ENCODE measurements around the gene BAIAP2. TPM values are rescaled to one million over a fixed set of nuclear protein-coding genes. Genes with fewer than 3 reads are reported as not detected.

The BAIAP2 gene
- total RNA-seq, 1 donor from 2014 or later: 51.4 TPM

- no peaks in the 10 kb centered on the region for H3K36me3 Mint-ChIP-seq (ENCODE audit: low read depth, unreplicated experiment)
- H3K36me3 ChIP-seq (ENCODE audit: insufficient read depth, low read length): no peaks in the 10 kb centered on the region
- H3K27me3 Mint-ChIP-seq (ENCODE audit: low read depth, unreplicated experiment): peaks cover 26% of the 10 kb centered on the region
These were observed 125.4 kb downstream of the BAIAP2 start for GRCh38 chr17:81160306-81160705.

GRCh38 chr17:81160747-81161453 lies 125.9 kb downstream of the BAIAP2 start:
- no peaks in the 10 kb centered on the region for H4K20me1 ChIP-seq (ENCODE audit: insufficient read depth, low read length)
- Mint-ChIP-seq H3K27me3 (ENCODE audit: low read depth, unreplicated experiment) (peaks cover 26% of the 10 kb centered on the region), H3K36me3 (ENCODE audit: low read depth, unreplicated experiment) (no peaks in the 10 kb centered on the region), H3K9me3 (ENCODE audit: unreplicated experiment) (no peaks in the 10 kb centered on the region), H3K4me1 (ENCODE audit: low read depth, unreplicated experiment) (no peaks in the 10 kb centered on the region), H3K4me3 (ENCODE audit: unreplicated experiment) (no peak overlapping the region), H3K27ac (ENCODE audit: unreplicated experiment) (no peak overlapping the region)
- no peak overlapping the region for H3K4me3 ChIP-seq (ENCODE audit: insufficient read depth, low read depth, low read length)
- DNase-seq (ENCODE audit: low read depth) (no peak), FAIRE-seq (no peak)
- H3K27me3 ChIP-seq (ENCODE audit: insufficient read depth, low read length): peaks cover 3% of the 10 kb centered on the region
- no peak overlapping the region for H3K9ac ChIP-seq (ENCODE audit: low read length)
- no peak overlapping the region for H2AFZ ChIP-seq (ENCODE audit: low read depth, low read length)
- no peaks in the 10 kb centered on the region for H3K4me1 ChIP-seq (ENCODE audit: insufficient read depth, low read length)
- no peaks in the 10 kb centered on the region for H3K36me3 ChIP-seq (ENCODE audit: insufficient read depth, low read length)
- H3K79me2 ChIP-seq (ENCODE audit: insufficient read depth, low read length): no peaks in the 10 kb centered on the region
- no peak overlapping the region for H3K4me2 ChIP-seq (ENCODE audit: low read length)
- H3K9me3 ChIP-seq (ENCODE audit: insufficient read depth, low read depth, low read length): no peaks in the 10 kb centered on the region
- no peak overlapping the region for H3K27ac ChIP-seq (ENCODE audit: low read depth, low read length)
- TF ChIP-seq EZH2 (IDR thresholded peaks at IDR 0.05; ENCODE audit: insufficient read depth, low read length) (no peak), CTCF (IDR thresholded peaks at IDR 0.05; ENCODE audit: insufficient read depth, low read depth, low read length) (no peak)

More at GRCh38 chr17:81160306-81160705, 125.4 kb downstream of the BAIAP2 start:
- Mint-ChIP-seq H3K9me3 (ENCODE audit: unreplicated experiment) (no peaks in the 10 kb centered on the region), H3K4me1 (ENCODE audit: low read depth, unreplicated experiment) (no peaks in the 10 kb centered on the region), H3K27ac (ENCODE audit: unreplicated experiment) (no peak overlapping the region), H3K4me3 (ENCODE audit: unreplicated experiment) (no peak overlapping the region)
- Histone ChIP-seq H3K27ac (ENCODE audit: low read depth, low read length) (no peak overlapping the region), H4K20me1 (ENCODE audit: insufficient read depth, low read length) (no peaks in the 10 kb centered on the region), H3K4me1 (ENCODE audit: insufficient read depth, low read length) (no peaks in the 10 kb centered on the region), H3K9ac (ENCODE audit: low read length) (no peak overlapping the region), H2AFZ (ENCODE audit: low read depth, low read length) (no peak overlapping the region), H3K9me3 (ENCODE audit: insufficient read depth, low read depth, low read length) (no peaks in the 10 kb centered on the region), H3K27me3 (ENCODE audit: insufficient read depth, low read length) (peaks cover under 1% of the 10 kb centered on the region), H3K4me2 (ENCODE audit: low read length) (no peak overlapping the region), H3K4me3 (ENCODE audit: insufficient read depth, low read depth, low read length) (no peak overlapping the region), H3K79me2 (ENCODE audit: insufficient read depth, low read length) (no peaks in the 10 kb centered on the region)
- DNase-seq (ENCODE audit: low read depth) (no peak), FAIRE-seq (no peak)
- TF ChIP-seq CTCF (IDR thresholded peaks at IDR 0.05; ENCODE audit: insufficient read depth, low read depth, low read length): no peak
- no peak for TF ChIP-seq EZH2 (IDR thresholded peaks at IDR 0.05; ENCODE audit: insufficient read depth, low read length)

- Histone ChIP-seq H3K27me3 (ENCODE audit: insufficient read depth, low read length) (peaks cover 4% of the 10 kb centered on the region), H3K4me1 (ENCODE audit: insufficient read depth, low read length) (no peaks in the 10 kb centered on the region), H2AFZ (ENCODE audit: low read depth, low read length) (no peak overlapping the region), H3K9ac (ENCODE audit: low read length) (no peak overlapping the region), H3K36me3 (ENCODE audit: insufficient read depth, low read length) (no peaks in the 10 kb centered on the region), H3K4me2 (ENCODE audit: low read length) (no peak overlapping the region), H3K27ac (ENCODE audit: low read depth, low read length) (no peak overlapping the region), H4K20me1 (ENCODE audit: insufficient read depth, low read length) (no peaks in the 10 kb centered on the region), H3K79me2 (ENCODE audit: insufficient read depth, low read length) (no peaks in the 10 kb centered on the region), H3K9me3 (ENCODE audit: insufficient read depth, low read depth, low read length) (no peaks in the 10 kb centered on the region), H3K4me3 (ENCODE audit: insufficient read depth, low read depth, low read length) (no peak overlapping the region)
- TF ChIP-seq EZH2 (IDR thresholded peaks at IDR 0.05; ENCODE audit: insufficient read depth, low read length): no peak
- FAIRE-seq: no peak
- no peaks in the 10 kb centered on the region for H3K4me1 Mint-ChIP-seq (ENCODE audit: low read depth, unreplicated experiment)
- H3K36me3 Mint-ChIP-seq (ENCODE audit: low read depth, unreplicated experiment): no peaks in the 10 kb centered on the region
- no peak overlapping the region for H3K27ac Mint-ChIP-seq (ENCODE audit: unreplicated experiment)
- H3K9me3 Mint-ChIP-seq (ENCODE audit: unreplicated experiment): no peaks in the 10 kb centered on the region
- no peak overlapping the region for H3K4me3 Mint-ChIP-seq (ENCODE audit: unreplicated experiment)
- peaks cover 26% of the 10 kb centered on the region for H3K27me3 Mint-ChIP-seq (ENCODE audit: low read depth, unreplicated experiment)
- no peak for DNase-seq (ENCODE audit: low read depth)
These were observed 126.6 kb downstream of the BAIAP2 start for GRCh38 chr17:81161536-81161935.
